OCI-LY3 (cell line): ENCODE data around the gene SYT8.

Source experiments
- H2AFZ ChIP-seq: fragments of 200-600, 300-600 bp; shearing (Covaris generic); 2 replicates; pipeline ENCODE4 v1.6.0; 2014; ENCODE audit warnings: antibody characterized with exemption, low read depth, low read length
- H3K27ac ChIP-seq: fragments of 200-600, 300-600 bp; sonication (generic); 2 replicates; pipeline ENCODE4 v1.5.1; 2014; ENCODE audit warnings: mild to moderate bottlenecking, low read length, moderate library complexity, mixed read lengths
- H3K27me3 ChIP-seq: fragments of 200-600, 300-600 bp; sonication (generic); 2 replicates; pipeline ENCODE4 v1.6.1; 2014; ENCODE audit warnings: low read depth, low read length, mixed read lengths
- H3K36me3 ChIP-seq: fragments of 200-600, 300-600 bp; sonication (generic); replicated peaks from 2 replicates; pipeline ENCODE3; 2014; ENCODE audit warnings: low read depth, low read length, mixed read lengths
- H3K4me1 ChIP-seq: fragments of 300-600, 200-600 bp; sonication (generic); 2 replicates; pipeline ENCODE4 v1.6.1; 2014; ENCODE audit warnings: low read length, mixed read lengths
- H3K4me2 ChIP-seq: fragments of 200-600, 300-600 bp; sonication (generic); 2 replicates; pipeline ENCODE4 v1.6.1; 2014; ENCODE audit warnings: low read length, mixed read lengths
- H3K4me3 ChIP-seq: fragments of 300-600, 200-600 bp; sonication (generic); 2 replicates; pipeline ENCODE4 v1.5.1; 2014; ENCODE audit warnings: antibody characterized with exemption, mild to moderate bottlenecking, low read length, moderate library complexity
- H3K79me2 ChIP-seq: fragments of 300-600, 200-600 bp; shearing (Covaris generic); 2 replicates; pipeline ENCODE4 v1.6.1; 2014; ENCODE audit warnings: mild to moderate bottlenecking, low read length, mixed read lengths
- H3K9ac ChIP-seq: fragments of 300-600, 200-600 bp; shearing (Covaris generic); 2 replicates; pipeline ENCODE4 v1.6.0; 2014; ENCODE audit warnings: mild to moderate bottlenecking, low read length, moderate library complexity
- H3K9me3 ChIP-seq: fragments of 200-600, 300-600 bp; shearing (Covaris generic); 2 replicates; pipeline ENCODE4 v1.6.1; 2014; ENCODE audit warnings: low read length, mixed read lengths; ENCODE audit not compliant: insufficient read depth
- H4K20me1 ChIP-seq: fragments of 200-600, 300-600 bp; sonication (generic); 2 replicates; pipeline ENCODE4 v1.6.1; 2016; ENCODE audit warnings: low read length, mixed read lengths; ENCODE audit not compliant: insufficient read depth
- CTCF ChIP-seq: fragments of 200-600, 300-600 bp; sonication (generic); IDR thresholded peaks from 2 replicates; pipeline ENCODE4 v1.5.1; 2014; ENCODE audit warnings: antibody characterized with exemption, low read length, low read depth
- EZH2phosphoT487 ChIP-seq: fragments of 200-600 bp; shearing (Covaris generic); IDR thresholded peaks from 2 replicates; pipeline ENCODE4 v1.6.1; 2018; ENCODE audit warnings: antibody characterized with exemption, mixed run types, low read depth

Gene SYT8

GRCh38 chr11:1844221-1845094 lies 9.7 kb downstream of the SYT8 start:
- no peaks in the 10 kb centered on the region for H3K9me3 ChIP-seq
- H3K4me3 ChIP-seq: peak overlapping the region; percentile 59; the same call in 1 of the 2 replicates
- H3K27ac ChIP-seq: no peak overlapping the region
- peak overlapping the region; percentile 45; the same call in 1 of the 2 replicates for H3K9ac ChIP-seq
- peak overlapping the region; percentile 28; the same call in 1 of the 2 replicates for H2AFZ ChIP-seq
- H3K27me3 ChIP-seq: peaks cover 34% of the 10 kb centered on the region
- H3K4me2 ChIP-seq: peak overlapping the region; percentile 64
- no peaks in the 10 kb centered on the region for H3K79me2 ChIP-seq
- H4K20me1 ChIP-seq: no peaks in the 10 kb centered on the region
- peaks cover 59% of the 10 kb centered on the region for H3K4me1 ChIP-seq
- H3K36me3 ChIP-seq: no peaks in the 10 kb centered on the region
- TF ChIP-seq EZH2phosphoT487 (no peak), CTCF (no peak)

GRCh38 chr11:1845095-1845429 lies 10.3 kb downstream of the SYT8 start:
- H2AFZ ChIP-seq: no peak overlapping the region
- H4K20me1 ChIP-seq: no peaks in the 10 kb centered on the region
- no peak for TF ChIP-seq EZH2phosphoT487
- H3K9me3 ChIP-seq: no peaks in the 10 kb centered on the region
- no peak overlapping the region for H3K27ac ChIP-seq
- peak overlapping the region; percentile 59; the same call in 1 of the 2 replicates for H3K4me3 ChIP-seq
- H3K9ac ChIP-seq: peak overlapping the region; percentile 15; the same call in 1 of the 2 replicates
- no peaks in the 10 kb centered on the region for H3K36me3 ChIP-seq
- H3K79me2 ChIP-seq: no peaks in the 10 kb centered on the region
- H3K27me3 ChIP-seq: peaks cover 34% of the 10 kb centered on the region
- peaks cover 59% of the 10 kb centered on the region for H3K4me1 ChIP-seq
- peak overlapping the region; percentile 64 for H3K4me2 ChIP-seq

GRCh38 chr11:1845561-1846452 lies 11.0 kb downstream of the SYT8 start:
- no peak for TF ChIP-seq EZH2phosphoT487
- no peak for TF ChIP-seq CTCF
- H3K9me3 ChIP-seq: no peaks in the 10 kb centered on the region
- no peak overlapping the region for H3K27ac ChIP-seq
- 0 out of 2 replicates have a peak overlapping the region, but pooled peaks have one; percentile 59 for H3K4me3 ChIP-seq
- peak overlapping the region; percentile 64 for H3K4me2 ChIP-seq
- no peaks in the 10 kb centered on the region for H3K36me3 ChIP-seq
- H2AFZ ChIP-seq: no peak overlapping the region
- H4K20me1 ChIP-seq: no peaks in the 10 kb centered on the region
- H3K27me3 ChIP-seq: peaks cover 34% of the 10 kb centered on the region
- no peaks in the 10 kb centered on the region for H3K79me2 ChIP-seq
- H3K9ac ChIP-seq: no peak overlapping the region
- H3K4me1 ChIP-seq: peaks cover 59% of the 10 kb centered on the region

- peaks cover 3% of the 10 kb centered on the region for H3K79me2 ChIP-seq
- peaks cover 3% of the 10 kb centered on the region; the same call in 1 of the 2 replicates for H3K9me3 ChIP-seq
- H3K27me3 ChIP-seq: peaks cover 29% of the 10 kb centered on the region
- H3K36me3 ChIP-seq: no peaks in the 10 kb centered on the region
- no peak overlapping the region for H2AFZ ChIP-seq
- H3K4me3 ChIP-seq: no peak overlapping the region
- peaks cover 59% of the 10 kb centered on the region for H3K4me1 ChIP-seq
- no peaks in the 10 kb centered on the region for H4K20me1 ChIP-seq
- no peak overlapping the region for H3K27ac ChIP-seq
- no peak overlapping the region for H3K9ac ChIP-seq
- H3K4me2 ChIP-seq: no peak overlapping the region
- TF ChIP-seq CTCF (no peak), EZH2phosphoT487 (no peak)
Measured at GRCh38 chr11:1846453-1846932, 11.7 kb downstream of the SYT8 start.
